Pulmonary artery endothelial cell (primary cell): ENCODE measurements around the gene CLCA4. TPM values are rescaled to one million over a fixed set of nuclear protein-coding genes. Genes with fewer than 3 reads are reported as not detected.

Experiments used
- DNase-seq: peaks from one replicate; pipeline ENCODE4 v3.0.0-alpha.2; 2011; ENCODE audit warnings: low read depth, low spot score
- total RNA-seq: library from RNA; depleted of rRNA; stranded (reverse); fragments of >200 nt; gene quantifications from 2 replicates; pipeline ENCODE4 v1.2.3, GENCODE V29; 2014

CLCA4 gene
- total RNA-seq, 1 donor from 2014 or later, result under 0.01 TPM

DNA sequence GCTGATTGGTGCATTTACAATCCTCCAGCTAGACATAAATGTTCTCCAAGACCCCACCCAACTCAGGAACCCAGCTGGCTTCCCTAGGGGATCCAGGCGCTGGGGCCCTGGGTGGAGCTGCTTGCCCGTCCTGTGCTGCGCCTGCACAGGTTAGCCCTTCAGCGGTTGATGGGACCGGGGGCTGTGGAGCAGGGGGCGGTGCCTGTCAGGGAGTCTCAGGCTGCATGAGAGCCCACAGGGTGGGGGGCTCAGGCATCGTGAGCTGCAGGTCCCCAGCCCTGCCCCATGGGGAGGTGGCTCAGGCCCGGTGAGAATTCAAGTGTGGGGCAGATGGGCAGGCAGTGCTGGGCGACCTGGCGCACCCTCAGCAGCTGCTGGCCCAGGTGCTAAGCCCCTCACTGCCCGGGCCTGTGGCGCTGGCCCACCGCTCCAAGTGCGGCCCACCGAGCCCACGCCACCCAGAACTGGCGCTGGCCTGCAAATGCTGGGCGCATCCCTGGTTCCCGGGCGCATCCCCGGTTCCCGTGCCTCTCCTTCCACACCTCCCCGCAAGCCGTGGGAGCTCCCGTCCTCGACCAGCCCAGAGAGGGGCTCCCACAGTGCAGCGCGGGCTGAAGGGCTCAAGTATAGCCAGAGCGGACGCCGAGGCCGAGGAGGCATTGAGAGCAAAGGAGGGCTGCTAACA, 23.1 kb upstream of the CLCA4 start:
- DNase-seq, result no peak

DNA sequence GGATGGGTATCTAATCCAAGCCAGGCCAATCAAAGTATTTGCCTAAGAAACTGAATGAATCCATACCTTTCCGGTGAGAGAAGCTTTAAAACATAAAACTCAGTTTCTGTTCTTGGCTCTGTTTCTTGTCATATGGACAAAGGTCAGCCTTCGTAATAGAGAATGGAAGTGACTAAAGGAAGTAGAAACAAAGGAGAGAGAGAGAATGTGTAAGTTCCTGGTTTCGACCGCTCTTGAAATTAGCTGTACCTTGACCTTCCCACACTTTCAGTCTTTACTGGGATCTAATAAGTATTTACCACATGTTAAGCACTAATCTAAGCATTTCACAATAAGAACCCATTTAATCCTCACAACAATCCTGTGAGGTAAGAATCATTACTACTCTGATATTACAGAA, 19.6 kb upstream of the CLCA4 start:
- peak; percentile 85 for DNase-seq

- no peak for DNase-seq
Measured at GRCh38 chr1:86530211-86530845, 16.6 kb upstream of the CLCA4 start.

DNA sequence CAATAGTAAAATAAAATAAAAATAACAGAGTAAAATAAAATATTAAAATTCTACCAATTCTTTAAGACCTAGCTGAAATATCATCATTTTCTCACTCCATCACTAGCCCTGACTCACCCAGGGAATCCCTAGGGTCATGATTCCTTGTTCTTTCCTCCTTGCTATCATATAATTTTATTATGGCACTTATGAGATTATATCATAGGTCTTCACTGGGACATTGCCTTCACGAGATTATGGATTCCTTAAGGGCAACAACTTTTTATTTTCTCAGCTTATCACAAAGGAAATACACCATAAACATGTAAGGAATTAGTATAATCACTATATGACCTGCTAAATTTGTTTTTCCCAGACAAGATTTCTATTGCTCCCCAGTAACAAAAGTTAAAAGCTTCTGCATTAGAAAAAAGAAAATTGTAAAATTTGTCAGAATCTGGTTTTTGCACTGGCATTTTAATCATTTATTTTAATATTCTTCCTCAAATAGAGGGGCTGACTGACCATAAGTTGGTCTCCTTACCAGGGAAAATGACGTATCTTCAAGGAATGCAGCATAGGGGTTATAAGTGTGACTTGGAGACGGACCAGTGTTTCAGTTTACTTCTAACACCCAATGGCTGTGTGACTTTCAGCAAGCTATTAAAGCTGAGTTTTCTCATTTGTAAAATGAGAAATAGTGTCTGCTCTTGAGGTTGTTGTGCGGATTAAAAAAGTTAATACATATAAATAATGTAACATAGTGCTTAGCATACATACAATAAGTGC, 8.8 kb upstream of the CLCA4 start:
- DNase-seq, result no peak

DNA sequence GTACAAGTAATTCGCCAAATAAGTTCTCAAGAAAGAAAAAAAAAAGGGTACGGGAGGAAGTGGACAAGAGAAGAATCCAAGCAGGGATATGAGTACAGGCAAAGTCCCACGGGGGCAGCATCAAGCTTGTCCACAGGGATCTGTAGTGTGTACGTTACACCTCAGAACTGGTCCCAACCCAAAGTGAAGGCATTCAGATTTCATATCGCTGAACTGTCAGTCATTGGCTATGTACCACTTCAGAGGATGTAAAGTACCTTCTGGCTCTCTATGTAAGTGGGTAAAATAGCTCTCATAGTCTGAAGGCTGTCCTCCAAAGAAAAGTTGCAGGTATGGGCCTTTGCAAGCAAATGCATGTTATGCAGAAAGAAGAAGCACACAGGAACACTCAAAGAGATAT, 8.1 kb upstream of the CLCA4 start:
- no peak for DNase-seq

GRCh38 chr1:86541859-86542258, 5.0 kb upstream of the CLCA4 start:
- DNase-seq, result no peak

GRCh38 chr1:86542631-86543030, 4.2 kb upstream of the CLCA4 start:
- DNase-seq, result no peak

GRCh38 chr1:86548839-86549238, 2.0 kb downstream of the CLCA4 start:
- DNase-seq, result no peak

DNA sequence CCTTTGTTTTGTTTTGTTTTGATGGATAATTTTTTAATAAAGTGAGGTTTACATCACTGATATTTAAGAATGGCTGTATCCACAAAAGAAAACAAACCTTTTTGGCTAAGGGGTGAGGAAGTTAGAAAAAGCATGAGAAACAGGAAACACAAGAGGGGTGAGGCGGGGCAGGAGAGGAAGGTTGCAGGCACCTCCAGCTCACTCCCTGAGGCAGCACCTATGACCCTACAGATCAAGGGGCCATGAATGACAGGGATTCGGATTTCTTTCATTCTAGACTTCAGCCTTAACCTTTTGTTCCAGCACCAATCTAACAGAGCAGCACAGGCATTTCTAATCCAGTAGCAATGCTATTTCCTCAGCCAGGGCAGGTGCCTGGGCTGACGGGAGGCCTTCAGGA, 4.4 kb downstream of the CLCA4 start:
- DNase-seq, result no peak

DNA sequence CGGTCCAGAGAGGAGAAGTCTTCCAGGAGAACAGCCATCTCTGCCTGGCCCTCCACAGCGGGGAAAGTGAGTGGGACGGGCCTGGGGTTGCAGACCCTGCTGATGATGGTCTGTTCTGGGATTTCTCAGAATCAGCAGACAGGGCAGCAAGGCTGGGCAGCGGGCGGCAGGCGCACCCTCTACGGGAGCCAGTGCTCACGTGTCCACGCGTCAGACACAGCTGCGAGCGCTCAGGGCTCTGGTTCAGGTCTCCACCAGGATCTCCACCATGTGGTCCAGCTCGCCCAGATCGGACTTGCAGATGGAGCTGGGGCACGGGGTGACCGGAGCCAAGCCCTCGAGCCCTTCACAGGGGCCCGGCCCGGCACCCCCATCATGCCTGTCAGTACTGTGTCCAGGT, 5.5 kb downstream of the CLCA4 start:
- DNase-seq, result no peak

DNA sequence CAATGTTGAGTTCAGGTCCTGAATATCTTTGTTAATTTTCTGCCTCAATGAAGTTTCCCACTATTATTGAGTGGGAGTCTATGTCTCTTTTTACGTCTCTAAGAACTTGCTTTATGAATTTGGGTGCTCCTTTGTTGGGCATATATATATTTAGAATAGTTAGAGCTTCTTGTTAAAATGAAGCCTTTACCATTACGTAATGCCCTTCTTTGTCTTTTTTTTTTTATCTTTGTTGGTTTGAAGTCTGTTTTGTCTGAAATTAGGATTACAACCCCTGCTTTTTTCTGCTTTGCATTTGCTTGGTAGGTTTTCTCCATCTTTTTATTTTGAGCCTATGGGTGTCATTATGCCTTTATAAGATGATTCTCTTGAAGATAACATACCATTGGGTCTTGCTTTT, 10.9 kb downstream of the CLCA4 start:
- no peak for DNase-seq

GRCh38 chr1:86563849-86564248, 17.0 kb downstream of the CLCA4 start:
- no peak for DNase-seq

GRCh38 chr1:86567341-86567740, 20.5 kb downstream of the CLCA4 start:
- DNase-seq, result no peak

DNA sequence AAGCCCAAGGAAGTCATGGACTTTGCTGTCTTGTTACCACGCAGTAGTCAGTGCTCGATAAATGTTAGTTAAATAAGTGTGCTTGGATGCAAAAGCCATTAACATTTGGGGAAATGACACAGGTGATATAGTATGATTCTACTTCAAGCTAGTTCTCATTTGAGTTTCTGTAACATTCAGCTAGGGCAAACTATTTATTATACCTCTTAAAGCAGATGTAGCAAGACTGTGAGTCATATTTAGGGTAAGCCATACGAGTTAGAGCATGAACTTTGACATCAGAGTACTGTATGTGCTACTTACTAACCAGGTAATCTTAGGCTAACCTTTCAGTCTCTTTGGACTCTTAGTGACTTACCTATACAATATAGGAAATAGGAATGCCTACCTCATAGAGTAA, 21.0 kb downstream of the CLCA4 start:
- no peak for DNase-seq

- DNase-seq, result no peak
Measured at GRCh38 chr1:86573763-86574484, 27.0 kb downstream of the CLCA4 start.

- DNase-seq, result no peak
Measured at GRCh38 chr1:86581231-86581630, 34.4 kb downstream of the CLCA4 start.

DNA sequence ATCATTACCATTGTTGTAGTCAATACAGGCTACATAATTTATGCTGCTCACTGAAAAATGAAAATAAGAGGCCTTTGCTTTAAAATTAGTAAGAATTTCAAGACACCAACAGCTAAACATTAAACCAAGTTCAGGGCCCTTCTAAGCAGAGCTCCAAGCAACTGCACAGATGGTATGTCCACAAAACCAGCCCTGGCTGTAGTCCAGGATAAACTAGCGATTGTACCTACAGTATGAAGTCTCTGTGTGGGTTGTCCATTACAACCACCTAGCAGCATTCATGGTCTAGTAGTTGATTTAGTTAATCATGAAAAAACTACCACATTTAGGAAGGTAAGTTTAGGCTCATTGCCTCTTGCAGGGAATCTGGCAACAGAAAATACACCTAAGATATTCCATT, 35.3 kb downstream of the CLCA4 start:
- no peak for DNase-seq

- no peak for DNase-seq
Measured at GRCh38 chr1:86583032-86583431, 36.2 kb downstream of the CLCA4 start.

- DNase-seq, result no peak
Measured at GRCh38 chr1:86583593-86583992, 36.7 kb downstream of the CLCA4 start.

DNA sequence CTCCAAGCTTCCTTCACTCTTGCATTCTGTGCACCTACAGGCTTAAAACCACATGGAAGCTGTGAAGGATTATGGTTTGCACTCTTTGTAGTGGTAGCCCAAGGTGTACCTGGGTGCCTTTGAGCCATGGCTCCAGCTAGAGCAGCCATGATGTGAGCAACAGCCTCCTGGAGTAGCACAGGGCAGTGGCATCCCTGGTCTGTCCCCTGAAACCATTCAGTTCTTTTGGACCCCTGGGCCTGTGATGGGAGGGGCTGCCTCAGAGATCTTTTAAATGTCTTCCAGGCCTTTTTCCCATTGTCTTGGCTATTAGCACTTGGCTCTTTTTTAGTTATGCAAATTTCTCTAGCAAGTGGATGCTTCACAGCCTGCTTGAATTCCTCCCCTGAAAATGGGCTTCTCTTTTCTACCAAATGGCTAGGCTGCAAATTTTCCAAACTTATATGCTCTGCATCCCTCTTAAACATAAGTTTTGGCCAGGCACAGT, 47.4 kb downstream of the CLCA4 start:
- DNase-seq, result no peak

- DNase-seq, result no peak
Measured at GRCh38 chr1:86596224-86596623, 49.3 kb downstream of the CLCA4 start.

GRCh38 chr1:86596741-86597290, 49.9 kb downstream of the CLCA4 start:
- no peak for DNase-seq
